HG03066 (cell line): ENCODE measurements around the gene C17orf67.
A peak's percentile ranks its signal among the peaks of the same experiment; 100 is the strongest.

Experiments used
- ATAC-seq: cut with Tn5 transposase; IDR thresholded peaks from one replicate; pipeline ENCODE4 v1.9.1; 2021; ENCODE audit warnings: low read depth; ENCODE audit not compliant: unreplicated experiment

Gene C17orf67

DNA sequence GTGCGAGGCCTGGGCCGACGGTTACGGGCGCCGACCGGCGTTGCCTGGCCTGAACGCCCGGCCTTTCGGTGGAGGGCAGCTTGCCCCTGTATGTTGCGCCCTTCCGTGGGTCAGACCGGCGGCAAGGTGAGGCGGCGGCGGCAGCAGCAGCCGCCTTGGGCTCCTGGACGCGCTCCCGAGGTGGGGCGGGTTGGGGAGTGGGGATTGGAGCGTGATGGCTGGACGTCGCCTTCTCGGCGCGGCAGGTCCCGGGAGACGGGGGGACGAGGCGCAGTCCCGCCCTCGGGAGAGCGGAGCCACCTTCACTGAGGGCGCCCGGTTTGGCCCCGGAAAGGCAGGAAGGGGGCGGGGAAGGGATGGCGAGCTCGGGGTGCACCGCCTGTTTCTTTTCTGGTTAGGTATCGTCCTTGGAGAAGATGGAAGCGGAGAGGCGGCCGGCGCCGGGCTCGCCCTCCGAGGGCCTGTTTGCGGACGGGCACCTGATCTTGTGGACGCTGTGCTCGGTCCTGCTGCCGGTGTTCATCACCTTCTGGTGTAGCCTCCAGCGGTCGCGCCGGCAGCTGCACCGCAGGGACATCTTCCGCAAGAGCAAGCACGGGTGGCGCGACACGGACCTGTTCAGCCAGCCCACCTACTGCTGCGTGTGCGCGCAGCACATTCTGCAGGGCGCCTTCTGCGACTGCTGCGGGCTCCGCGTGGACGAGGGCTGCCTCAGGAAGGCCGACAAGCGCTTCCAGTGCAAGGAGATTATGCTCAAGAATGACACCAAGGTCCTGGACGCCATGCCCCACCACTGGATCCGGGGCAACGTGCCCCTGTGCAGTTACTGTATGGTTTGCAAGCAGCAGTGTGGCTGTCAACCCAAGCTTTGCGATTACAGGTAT lies 902 bp upstream of the C17orf67 start:
- peak; percentile 33 for ATAC-seq

DNA sequence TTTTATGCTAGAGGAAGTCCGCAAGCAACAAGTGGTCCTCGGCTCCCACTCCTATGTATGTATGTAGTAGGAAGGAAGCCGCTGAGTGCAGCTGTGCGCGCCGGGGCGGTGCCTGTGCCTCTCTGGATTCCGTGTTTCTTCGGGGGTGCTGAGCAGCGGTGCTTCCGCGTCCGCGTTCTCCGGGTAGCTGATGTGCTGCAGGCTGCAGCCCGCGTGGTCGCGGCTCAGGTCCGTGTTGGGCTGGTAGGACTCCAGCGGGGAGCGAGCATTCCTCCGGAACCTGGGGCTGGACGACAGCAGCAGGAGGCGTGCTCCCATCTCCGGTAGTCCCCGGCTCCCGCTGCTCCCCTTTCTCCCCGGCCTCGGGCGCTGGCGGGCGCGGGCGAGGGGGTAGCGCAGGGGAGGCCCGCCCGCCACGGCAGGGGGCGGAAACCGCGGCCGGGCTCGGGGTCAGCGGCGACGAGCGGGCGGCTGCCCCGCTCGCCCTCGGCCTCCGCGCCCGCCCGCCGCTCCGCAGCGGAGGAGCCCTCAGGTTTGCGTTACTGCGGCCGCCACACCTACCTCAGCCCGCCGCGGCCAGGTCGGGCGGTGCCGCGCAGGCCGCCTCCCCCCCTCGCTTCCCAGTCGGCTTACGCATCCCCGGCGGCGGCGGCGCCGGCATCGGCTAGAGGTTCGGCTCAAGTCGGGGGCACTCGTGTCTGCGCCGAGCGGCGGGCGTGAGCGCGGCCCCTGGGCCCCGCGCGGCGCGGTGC lies 487 bp downstream of the C17orf67 start:
- ATAC-seq = peak; percentile 45

DNA sequence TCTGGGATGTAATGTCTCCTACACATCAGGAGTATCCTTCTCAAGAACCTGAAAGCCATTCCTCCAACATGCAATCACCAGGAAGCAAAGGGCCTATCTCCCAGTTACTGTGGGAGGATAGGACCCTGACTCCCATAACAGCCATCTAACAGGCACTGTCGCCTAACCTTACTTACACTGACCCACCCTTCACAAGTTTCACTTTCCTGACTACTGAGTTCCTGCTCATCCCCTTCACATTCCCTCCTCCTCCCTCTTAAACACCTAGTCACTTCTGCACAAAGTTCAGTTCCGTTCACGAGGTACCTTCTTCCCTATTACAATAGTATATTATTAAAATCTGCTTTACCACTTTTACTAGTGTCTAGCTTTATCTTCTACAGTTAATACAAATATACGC lies 1.3 kb downstream of the C17orf67 start:
- ATAC-seq = no peak

DNA sequence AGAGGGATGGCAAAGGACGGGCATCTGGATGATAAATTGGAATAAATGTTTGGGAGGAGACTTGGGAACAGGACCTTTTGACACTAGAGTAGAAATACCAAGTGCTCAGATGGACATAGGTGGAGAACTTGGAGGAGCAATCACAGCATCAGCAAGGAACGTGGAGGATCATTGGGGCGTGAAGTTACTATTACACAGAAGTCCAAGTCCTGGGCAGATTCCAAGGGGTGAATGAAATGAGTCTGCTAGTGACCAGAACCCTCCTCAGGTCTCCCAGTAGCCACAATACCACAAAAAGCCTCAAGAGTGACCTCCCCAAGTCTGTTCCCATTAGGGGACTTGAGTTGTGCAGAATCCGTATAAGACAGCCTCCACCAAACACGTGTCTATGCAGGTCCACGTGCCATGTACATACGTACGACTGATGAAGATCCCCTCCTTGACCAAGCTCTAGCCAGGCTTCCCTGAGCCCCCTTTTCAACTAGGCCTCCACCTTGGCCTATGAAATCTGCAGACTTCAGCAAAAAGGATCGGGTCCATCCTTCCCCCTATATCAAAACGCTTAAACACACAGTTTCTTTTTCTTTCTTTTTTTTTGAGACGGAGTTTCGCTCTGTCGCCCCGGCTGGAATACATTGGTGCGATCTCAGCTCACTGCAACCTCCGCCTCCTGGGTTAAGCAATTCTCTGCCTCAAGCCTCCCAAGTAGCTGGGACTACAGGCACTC lies 2.2 kb downstream of the C17orf67 start:
- no peak for ATAC-seq

DNA sequence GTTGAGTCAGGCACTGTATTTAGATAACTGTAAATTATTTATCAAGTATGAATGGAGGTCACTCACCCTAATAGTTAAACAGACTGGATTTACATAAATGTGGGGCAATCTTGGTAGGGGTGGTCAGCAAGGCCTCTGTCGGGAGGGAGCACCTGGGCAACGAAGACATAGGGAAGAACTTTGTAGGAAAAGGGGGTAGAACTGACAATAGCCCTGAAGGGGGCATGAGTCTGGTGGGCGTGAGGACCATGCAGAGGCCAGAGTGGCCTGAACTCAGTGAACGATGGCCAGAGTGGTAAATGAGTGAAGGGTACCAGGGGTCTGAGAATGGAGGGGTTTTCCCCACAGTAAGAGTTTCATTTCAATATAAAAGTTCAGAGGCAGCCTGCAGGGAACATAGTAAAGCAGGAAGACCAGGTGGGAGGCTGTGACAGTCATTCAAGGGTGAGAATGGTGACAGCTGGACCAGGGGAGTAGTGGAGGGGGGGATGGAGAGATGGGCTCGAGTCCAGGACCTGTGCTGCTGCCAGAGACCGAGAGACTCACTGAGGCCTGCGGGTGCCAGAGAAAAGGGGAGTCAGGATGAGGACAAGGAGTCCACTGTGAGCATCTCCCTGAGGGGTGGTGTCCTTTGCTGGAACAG lies 2.9 kb downstream of the C17orf67 start:
- no peak for ATAC-seq

DNA sequence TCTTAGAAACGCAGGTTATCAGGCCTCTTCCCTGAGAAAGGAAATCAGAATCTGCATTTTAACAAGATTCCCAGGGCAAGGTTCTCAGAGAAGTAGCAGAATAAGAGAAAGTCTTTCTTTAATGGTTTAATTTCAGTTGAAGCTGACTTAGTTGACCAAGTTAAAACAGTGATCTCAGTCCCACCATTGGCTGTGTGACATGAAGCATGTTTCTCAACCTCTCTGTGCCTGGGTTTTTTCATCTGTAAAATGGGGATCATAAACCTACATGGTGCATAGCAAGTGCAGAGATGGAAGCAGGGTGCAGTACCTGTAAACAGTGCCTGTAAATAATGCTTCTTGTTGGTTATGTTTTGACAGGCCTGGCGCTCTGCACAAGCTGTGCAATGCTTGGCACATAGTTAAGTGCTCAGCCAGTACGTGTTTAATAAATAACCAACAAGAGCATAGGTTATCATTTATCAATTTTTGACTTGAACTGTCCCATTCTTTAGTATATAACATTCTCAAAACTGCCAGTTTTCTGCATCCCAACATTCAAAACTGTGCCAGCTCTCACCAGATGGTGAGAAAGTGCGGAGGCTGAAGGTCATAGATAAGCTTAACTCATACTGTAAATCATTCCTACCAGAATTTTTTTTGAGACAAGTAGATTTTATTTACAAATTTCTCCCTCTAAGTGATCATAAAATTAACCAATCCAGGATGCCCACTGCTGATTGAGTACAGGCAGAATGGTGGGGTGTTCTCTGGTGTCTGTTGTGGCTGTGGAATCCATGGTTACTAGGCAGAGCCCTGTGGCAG lies 6.9 kb downstream of the C17orf67 start:
- ATAC-seq = no peak

DNA sequence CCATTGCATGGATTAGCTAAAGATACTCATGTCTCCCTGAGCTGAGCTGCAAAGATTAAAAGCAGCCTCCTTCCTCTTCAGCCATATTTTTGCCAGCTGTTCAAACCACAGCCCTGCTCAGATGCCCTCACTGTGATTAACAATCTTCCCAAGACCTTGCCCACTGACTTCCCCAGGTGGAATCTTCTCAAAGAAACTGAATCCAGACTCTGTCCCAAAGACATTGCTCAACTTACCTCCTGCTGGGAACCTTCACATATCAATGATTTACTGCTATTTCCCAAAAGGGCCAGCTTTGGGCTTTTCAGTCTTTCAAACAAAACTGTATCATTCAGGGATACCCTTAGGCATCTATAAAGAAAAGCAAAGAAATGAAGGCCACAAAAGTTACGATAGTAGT lies 9.2 kb downstream of the C17orf67 start:
- ATAC-seq = no peak

DNA sequence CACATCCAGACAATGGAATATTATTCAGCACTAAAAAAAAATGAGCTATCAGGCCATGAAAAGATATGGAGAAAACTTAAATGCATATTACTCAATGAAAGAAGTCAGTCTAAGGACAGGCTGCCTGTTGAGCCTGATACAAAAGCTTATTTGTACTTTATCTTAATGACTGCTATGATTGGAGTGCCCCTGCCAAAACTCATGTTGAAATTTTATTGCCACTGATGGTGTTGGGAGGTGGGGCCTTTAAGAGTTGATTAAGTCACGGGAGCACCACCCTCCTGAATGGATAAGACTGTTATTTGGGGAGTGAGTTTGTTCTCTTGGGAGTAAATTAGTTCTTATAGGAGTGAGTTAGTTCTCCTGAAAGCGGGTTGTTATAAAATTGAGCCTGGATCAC lies 9.9 kb downstream of the C17orf67 start:
- no peak for ATAC-seq

DNA sequence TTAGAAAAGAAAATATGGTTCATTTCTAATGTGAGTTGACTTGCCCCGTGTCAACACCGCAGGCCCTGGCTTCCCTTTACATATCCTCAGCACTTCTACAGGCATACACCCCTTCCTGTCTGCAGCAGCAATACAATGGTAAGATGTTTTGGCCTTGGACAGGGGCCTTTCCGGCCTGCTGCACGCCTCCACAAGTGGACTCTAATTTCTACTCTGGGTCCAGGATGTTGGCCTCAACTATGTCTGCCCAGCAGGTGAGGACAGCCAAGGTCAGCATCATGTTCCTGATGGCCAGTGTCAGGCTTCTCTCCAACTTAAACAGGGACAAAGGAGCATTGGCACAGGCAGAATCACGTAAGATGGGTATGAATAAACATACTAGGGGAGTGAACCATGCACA lies 11.0 kb downstream of the C17orf67 start:
- no peak for ATAC-seq

DNA sequence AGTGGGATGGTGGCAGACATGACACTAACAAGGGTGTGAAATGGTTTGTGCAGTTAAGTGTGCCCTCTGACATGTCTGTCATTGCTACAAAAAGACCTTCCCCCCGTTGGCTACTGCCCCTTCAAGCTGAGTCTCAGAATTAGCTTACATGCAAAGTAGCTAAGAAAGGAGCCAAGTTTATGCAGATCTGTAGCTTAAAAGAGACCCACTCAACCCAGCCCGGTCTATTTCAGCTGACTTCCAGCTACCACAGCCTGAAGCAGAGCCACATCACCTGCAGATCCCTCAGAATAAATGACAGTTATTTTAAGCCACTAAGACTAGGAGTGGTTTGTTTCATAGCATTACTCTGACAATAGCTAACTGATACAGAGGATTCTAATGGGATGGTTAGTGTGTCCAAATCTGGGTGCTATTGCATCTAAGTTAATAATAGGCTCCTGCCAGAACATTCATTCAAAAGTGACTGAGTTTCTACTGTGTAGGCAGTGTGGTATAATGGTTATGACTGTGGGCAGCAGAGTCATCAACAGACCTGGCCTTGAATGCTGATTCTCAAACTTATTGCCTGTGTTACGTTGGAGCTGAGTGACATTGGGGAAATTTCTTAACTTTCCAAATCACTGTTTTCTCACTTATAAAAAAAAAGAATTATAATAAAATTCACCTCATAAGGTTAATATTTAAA lies 11.7 kb downstream of the C17orf67 start:
- no peak for ATAC-seq

DNA sequence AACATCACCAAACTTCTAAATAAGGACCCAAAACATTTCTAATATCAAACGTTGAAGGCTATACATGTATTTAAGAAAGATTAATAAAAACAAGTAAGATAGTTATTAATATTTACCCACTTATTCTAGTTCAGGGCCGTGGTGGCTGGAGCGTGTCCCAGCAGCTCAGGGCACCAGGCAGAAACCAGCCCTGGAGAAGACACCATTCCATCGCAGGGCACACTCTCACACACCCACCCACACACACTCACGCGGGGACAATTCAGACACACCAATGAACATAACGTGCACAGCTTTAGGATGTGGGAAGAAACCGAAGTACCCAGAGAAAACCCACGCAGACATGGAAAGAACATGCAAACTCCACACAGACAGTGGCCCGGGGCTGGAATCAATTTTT lies 13.5 kb downstream of the C17orf67 start:
- no peak for ATAC-seq

DNA sequence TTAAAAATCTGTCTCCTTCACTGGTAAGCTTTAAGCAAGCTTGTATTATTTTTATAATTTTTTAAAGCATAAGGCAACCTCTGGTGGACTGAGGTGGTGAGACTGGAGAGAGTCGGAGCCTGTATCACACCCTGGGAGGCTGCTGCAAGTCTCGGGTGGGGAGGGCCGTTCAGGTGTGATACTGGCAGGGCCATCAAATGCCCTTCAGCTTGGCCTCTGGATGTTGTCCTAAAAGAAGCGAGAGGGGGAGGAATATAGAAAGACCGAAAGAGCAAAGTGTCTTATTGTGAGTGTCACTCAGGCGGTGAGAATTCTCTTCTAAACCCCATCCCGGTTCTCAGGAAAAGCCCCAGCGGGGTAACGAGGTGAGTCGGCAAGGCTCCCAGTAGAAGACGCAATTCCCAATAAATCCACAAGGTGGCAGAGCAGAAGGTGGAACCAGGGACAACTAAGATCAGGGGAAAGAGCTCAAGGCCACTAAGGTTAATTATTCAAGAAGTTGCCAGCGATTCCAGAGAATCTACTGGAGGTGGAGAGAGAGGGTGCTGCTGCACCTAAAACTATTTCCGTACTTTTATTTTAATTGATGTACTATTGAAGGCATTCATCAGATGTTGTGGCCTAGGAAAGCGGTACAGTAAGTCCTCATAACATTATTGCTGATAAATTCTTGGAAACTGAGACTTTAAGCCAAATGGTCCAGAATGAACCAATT lies 14.1 kb downstream of the C17orf67 start:
- ATAC-seq = no peak

DNA sequence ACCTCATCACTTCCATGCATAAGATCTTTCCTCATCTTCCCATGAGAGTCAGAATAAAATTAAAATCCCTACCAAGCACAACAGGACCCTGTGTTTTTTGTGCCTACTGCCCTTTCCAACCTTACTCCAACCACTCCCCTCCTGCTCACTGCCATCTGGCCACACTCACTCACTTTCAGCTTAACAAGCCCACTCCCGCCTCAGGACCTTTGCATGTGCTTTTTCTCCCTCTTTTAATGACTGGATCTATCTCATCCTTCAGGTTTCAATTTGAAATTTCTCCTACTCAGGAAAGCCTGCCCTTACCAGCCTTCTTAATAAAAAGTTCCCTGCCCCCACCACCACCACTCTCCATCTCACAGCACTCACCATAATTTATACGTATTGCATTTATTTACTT lies 14.7 kb downstream of the C17orf67 start:
- ATAC-seq = no peak

DNA sequence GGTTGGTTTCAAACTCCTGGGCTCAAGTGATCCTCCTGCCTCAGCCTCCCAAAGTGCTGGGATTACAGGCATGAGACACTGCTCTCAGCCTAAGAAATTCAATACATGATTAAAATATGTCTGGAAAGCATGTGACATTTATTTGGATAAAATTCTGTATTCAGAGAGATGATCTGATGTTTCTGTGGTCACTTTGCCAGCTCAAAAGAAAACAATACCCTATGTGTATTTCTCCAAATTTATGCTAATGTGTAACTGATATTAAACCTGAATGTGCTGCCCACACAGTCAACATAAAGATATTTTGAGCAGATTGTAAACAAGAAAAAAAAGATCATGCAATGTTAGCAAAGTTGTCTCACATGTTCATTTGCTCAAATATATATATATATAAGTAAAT lies 16.7 kb downstream of the C17orf67 start:
- ATAC-seq = no peak

DNA sequence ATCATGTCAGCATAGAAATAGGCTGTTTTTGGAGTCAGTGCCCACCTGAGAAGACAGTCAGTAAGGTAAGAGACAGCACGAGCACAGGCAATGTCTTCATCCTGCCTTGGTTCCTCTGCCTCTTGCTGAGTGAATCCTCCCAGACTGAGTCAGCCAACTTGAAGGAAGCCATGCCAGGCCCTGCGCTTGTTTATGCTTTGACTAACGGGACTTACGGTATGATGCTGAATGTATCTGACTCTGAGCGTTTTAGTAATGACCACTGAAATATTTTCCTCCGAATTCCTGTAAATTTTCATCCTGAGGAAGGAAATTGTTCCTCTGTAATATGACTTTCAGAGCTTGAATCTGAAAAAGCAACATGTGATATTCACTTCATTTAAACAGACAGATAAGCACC lies 18.0 kb downstream of the C17orf67 start:
- ATAC-seq = no peak

DNA sequence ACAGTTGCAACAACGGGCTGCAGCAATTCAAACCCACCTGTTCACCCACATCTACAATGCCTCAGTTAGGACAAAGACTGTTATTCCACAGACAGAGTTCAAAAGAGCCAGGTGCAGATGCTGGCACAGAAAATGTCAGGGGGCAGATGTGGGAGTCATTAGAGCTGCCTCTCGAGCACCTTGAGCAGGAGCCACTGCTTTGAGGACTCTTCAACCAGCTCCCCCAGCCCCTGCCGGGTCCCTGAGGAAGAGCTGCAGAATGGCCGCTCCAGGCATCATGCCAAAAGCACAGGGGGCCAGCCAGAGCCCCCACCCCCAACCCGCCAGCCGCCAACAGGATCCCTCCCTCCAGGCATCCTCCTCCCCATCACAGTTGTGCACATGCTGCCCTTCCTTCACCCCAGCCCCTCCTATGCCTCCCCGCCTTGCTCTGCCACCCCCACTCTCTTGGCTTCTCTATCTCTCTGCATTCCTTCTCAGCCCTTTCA lies 20.8 kb downstream of the C17orf67 start:
- ATAC-seq = no peak

DNA sequence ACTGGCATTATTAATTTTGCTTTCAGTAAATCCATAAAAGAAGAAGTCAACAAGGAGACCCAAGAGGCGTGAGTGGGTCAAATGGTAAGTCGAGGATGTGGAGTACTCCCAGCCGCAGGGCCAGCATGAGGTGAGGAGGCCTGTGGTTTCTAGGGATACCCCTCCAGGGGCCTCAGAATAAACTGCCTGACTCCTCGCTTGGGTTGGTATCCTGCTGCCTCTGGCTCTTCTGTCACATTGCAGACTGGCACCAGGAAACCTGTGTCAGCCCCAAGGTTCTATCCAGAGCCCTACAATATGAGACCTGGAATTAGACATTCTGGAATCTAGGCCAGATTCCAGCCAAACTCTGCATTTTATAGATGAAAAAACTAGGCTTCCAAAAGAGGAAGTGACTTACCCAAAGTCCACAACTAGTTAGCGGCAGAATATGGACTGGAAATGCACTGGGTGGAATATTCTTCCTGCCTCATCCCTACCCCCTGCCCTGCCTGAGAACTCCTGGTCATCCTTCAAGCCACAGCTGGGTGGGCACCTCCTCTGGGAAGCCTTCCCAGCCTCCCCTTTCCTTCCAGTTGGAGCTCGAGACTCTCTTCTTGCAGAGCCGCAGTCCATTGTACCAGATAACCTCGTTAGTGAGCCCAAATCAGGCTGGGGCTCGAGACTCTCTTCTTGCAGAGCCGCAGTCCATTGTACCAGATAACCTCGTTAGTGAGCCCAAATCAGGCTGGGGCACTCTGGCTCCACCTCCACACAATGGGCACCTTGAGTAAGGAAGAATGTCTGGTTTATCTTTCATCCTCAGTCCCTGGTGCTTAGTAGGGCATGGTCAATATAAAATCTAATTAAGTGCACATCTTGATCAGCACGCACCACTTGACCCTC lies 22.6 kb downstream of the C17orf67 start:
- no peak for ATAC-seq

DNA sequence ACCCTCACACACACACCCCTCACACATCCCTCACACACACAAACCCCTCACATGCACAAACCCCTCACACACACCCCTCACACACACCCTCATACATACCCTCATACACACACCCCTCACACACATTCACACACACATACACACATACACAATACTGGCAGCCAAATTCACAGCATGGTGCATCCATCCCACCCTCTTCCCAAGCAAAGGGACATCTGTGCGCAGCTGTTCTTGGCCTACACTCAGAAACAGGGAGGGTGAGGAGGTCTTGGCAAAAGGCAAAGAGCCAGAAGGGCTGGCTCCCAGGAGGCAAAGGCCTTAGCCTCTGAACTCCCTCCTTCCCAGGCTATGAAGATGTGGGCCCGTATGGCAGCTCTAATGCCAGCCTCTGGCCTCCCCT lies 23.4 kb downstream of the C17orf67 start:
- ATAC-seq = no peak
